CD4-positive, alpha-beta memory T cell (primary cell): ENCODE data around the gene TNS1. TPM values are rescaled to one million over a fixed set of nuclear protein-coding genes. Genes with fewer than 3 reads are reported as not detected.
A peak's percentile ranks its signal among the peaks of the same experiment; 100 is the strongest.

Source experiments
- CTCF ChIA-PET: fragments of 350-600 bp; sonication (Branson Sonifier 250); formaldehyde crosslinking; loops from one replicate; lab custom pipeline; 2021; ENCODE audit warnings: inconsistent platforms; ENCODE audit not compliant: partially characterized antibody; lab: Charles Lee
- POLR2A ChIA-PET: fragments of 350-600 bp; sonication (Branson Sonifier 250); formaldehyde crosslinking; loops from one replicate; lab custom pipeline; 2021; ENCODE audit not compliant: partially characterized antibody; lab: Charles Lee
- DNase-seq, 5 donors: peaks; one replicate each; pipeline versions ENCODE4 v3.0.0 to v3.0.0-alpha.2; 2020 to 2022; ENCODE audit warnings: mixed read lengths in 1 of 5
- H3K27ac ChIP-seq: one replicate; pipeline ENCODE4 v1.7.0; 2013; ENCODE audit warnings: low read depth, low read length
- H3K27me3 ChIP-seq: 2 replicates; pipeline ENCODE4 v1.7.0; 2013; ENCODE audit warnings: mild to moderate bottlenecking, low read length, moderate library complexity; ENCODE audit not compliant: insufficient read depth
- H3K36me3 ChIP-seq: 2 replicates; pipeline ENCODE4 v1.7.0; 2013; ENCODE audit warnings: mild to moderate bottlenecking, low read length, moderate library complexity; ENCODE audit not compliant: insufficient read depth
- H3K4me1 ChIP-seq: 2 replicates; pipeline ENCODE4 v1.7.0; 2013; ENCODE audit warnings: mild to moderate bottlenecking, low read length, moderate library complexity; ENCODE audit not compliant: insufficient read depth
- H3K4me3 ChIP-seq, 2 donors: one replicate each; pipeline ENCODE4 v1.7.0; 2013; ENCODE audit warnings: low read length in 2 of 2, mild to moderate bottlenecking in 1 of 2
- H3K9me3 ChIP-seq, 2 donors: one replicate each; pipeline ENCODE4 v1.7.0; 2013; ENCODE audit warnings: low read length in 2 of 2, control low read depth in 1 of 2; ENCODE audit not compliant: control insufficient read depth in 1 of 2
- H3K27ac Mint-ChIP-seq, 7 donors: one replicate each; pipeline ENCODE4 v1.8.0; 2020 to 2021; ENCODE audit warnings: mixed read lengths in 7 of 7, mild to moderate bottlenecking in 6 of 7, inconsistent platforms in 3 of 7, moderate library complexity in 3 of 7
- H3K27me3 Mint-ChIP-seq, 2 donors: one replicate each; pipeline ENCODE4 v1.8.0; 2020 to 2021; ENCODE audit warnings: mixed read lengths in 2 of 2
- H3K36me3 Mint-ChIP-seq, 2 donors: one replicate each; pipeline ENCODE4 v1.8.0; 2020 to 2021; ENCODE audit warnings: mixed read lengths in 2 of 2, inconsistent platforms in 1 of 2, mild to moderate bottlenecking in 1 of 2
- H3K4me1 Mint-ChIP-seq, 4 donors: one replicate each; pipeline ENCODE4 v1.8.0; 2020 to 2021; ENCODE audit warnings: mixed read lengths in 4 of 4, mild to moderate bottlenecking in 1 of 4
- H3K4me3 Mint-ChIP-seq, 8 donors: one replicate each; pipeline ENCODE4 v1.8.0; 2020 to 2021; ENCODE audit warnings: mixed read lengths in 8 of 8, mild to moderate bottlenecking in 7 of 8, moderate library complexity in 6 of 8, inconsistent platforms in 3 of 8
- H3K9me3 Mint-ChIP-seq, 8 donors: one replicate each; pipeline ENCODE4 v1.8.0; 2020 to 2021; ENCODE audit warnings: mixed read lengths in 8 of 8, mild to moderate bottlenecking in 5 of 8, inconsistent platforms in 3 of 8, moderate library complexity in 1 of 8
- intact Hi-C: fragments of 100-400 bp; cut with micrococcal nuclease; formaldehyde crosslinking; loops from one replicate; pipeline ENCODE4 v1.15.1; 2023
- polyA plus RNA-seq, 2 donors: library from polyadenylated mRNA; unstranded; fragments of 300-500 nt; fragmentation: Illumina TruSeq; gene quantifications; one replicate each; pipeline ENCODE4 v1.2.3, GENCODE V29; 2021
- total RNA-seq, 2 experiments: library from RNA; stranded (reverse); gene quantifications; one replicate each; pipeline ENCODE4 v1.2.3, GENCODE V29; 2021

TNS1 gene
- total and polyA plus RNA-seq, 4 experiments from 2014 or later = 0.78 to 1.2 TPM; not detected in 2

- DNase-seq = peak in 4 of 5 donors; percentile 53 to 65 (median 59)
- Mint-ChIP-seq H3K9me3 (peaks cover 0 to 24% (median 12%) of the 10 kb centered on the region in 8 donors), H3K4me1 (peaks cover 13 to 37% (median 28%) of the 10 kb centered on the region in 4 donors), H3K27ac (peak overlapping the region in 3 of 7 donors; percentile 5 to 64 (median 52)), H3K36me3 (peaks cover 0 to 2% of the 10 kb centered on the region in 2 donors), H3K4me3 (peak overlapping the region in 3 of 8 donors; percentile 24 to 43 (median 40)), H3K27me3 (no peaks in the 10 kb centered on the region)
- no peaks in the 10 kb centered on the region for H3K9me3 ChIP-seq
- ChIA-PET CTCF (interaction anchor here (0.8 to 7.0 kb wide), 33 partner anchors 9 to 1268 kb away, joined by 3 to 139 read pairs (median 5); partner anchors contain the start of gene RUFY4), POLR2A (interaction anchor here (0.5 to 2.1 kb wide), 2 partner anchors 101 to 1704 kb away, joined by 3 to 8 read pairs; no protein-coding TSS in a partner anchor)
- peaks cover 21% of the 10 kb centered on the region for H3K4me1 ChIP-seq
- no peaks in the 10 kb centered on the region for H3K27me3 ChIP-seq
- H3K36me3 ChIP-seq = no peaks in the 10 kb centered on the region
- intact Hi-C loops = loop anchor here (1.0 kb wide), 4 partner anchors 101 to 283 kb away; no protein-coding TSS in a partner anchor
- H3K27ac ChIP-seq = no peak overlapping the region
- no peak overlapping the region for H3K4me3 ChIP-seq
Observed at GRCh38 chr2:217785544-217786045, 217.2 kb downstream of the TNS1 start.

- DNase-seq = peak in 1 of 5 donors; percentile 6
- intact Hi-C loops = loop anchor here (1.0 kb wide), 4 partner anchors 101 to 283 kb away; no protein-coding TSS in a partner anchor
- H3K27ac Mint-ChIP-seq = peak overlapping the region in 3 of 7 donors; percentile 5 to 64 (median 52)
Observed at GRCh38 chr2:217784996-217785543, 217.7 kb downstream of the TNS1 start.

GRCh38 chr2:217783243-217783642 lies 219.6 kb downstream of the TNS1 start:
- no peaks in the 10 kb centered on the region for H3K27me3 ChIP-seq
- Mint-ChIP-seq H3K36me3 (peaks cover 0 to 2% of the 10 kb centered on the region in 2 donors), H3K4me3 (no peak overlapping the region), H3K4me1 (peaks cover 20 to 35% (median 30%) of the 10 kb centered on the region in 4 donors), H3K9me3 (peaks cover 0 to 24% (median 12%) of the 10 kb centered on the region in 8 donors), H3K27ac (no peak overlapping the region), H3K27me3 (no peaks in the 10 kb centered on the region)
- intact Hi-C loops = no loop called here
- no peak overlapping the region for H3K4me3 ChIP-seq
- H3K9me3 ChIP-seq = no peaks in the 10 kb centered on the region
- peaks cover 22% of the 10 kb centered on the region for H3K4me1 ChIP-seq
- CTCF ChIA-PET = interaction anchor here (1.0 to 1.2 kb wide), 4 partner anchors 9 to 206 kb away, joined by 3 to 4 read pairs (median 4); no protein-coding TSS in a partner anchor
- no peak for DNase-seq
- H3K36me3 ChIP-seq = no peaks in the 10 kb centered on the region
- POLR2A ChIA-PET = interaction anchor here (0.6 kb wide), 1 partner anchor 8 kb away, joined by 3 read pairs; no protein-coding TSS in a partner anchor
- no peak overlapping the region for H3K27ac ChIP-seq

More at GRCh38 chr2:217784996-217785543, 217.7 kb downstream of the TNS1 start:
- Mint-ChIP-seq H3K9me3 (peaks cover 0 to 24% (median 12%) of the 10 kb centered on the region in 8 donors), H3K27me3 (no peaks in the 10 kb centered on the region), H3K4me3 (peak overlapping the region in 3 of 8 donors; percentile 24 to 43 (median 40)), H3K36me3 (peaks cover 0 to 2% of the 10 kb centered on the region in 2 donors), H3K4me1 (peaks cover 11 to 33% (median 27%) of the 10 kb centered on the region in 4 donors)
- no peak overlapping the region for H3K27ac ChIP-seq
- H3K4me1 ChIP-seq = peaks cover 21% of the 10 kb centered on the region
- ChIA-PET CTCF (interaction anchor here (0.8 to 7.0 kb wide), 27 partner anchors 9 to 1267 kb away, joined by 3 to 139 read pairs (median 6); partner anchors contain the start of gene RUFY4), POLR2A (interaction anchor here (0.5 to 2.1 kb wide), 2 partner anchors 102 to 1703 kb away, joined by 3 to 8 read pairs; no protein-coding TSS in a partner anchor)
- H3K9me3 ChIP-seq = no peaks in the 10 kb centered on the region
- no peaks in the 10 kb centered on the region for H3K27me3 ChIP-seq
- H3K36me3 ChIP-seq = no peaks in the 10 kb centered on the region
- no peak overlapping the region for H3K4me3 ChIP-seq

- Mint-ChIP-seq H3K27ac (no peak overlapping the region), H3K4me1 (peaks cover 19 to 25% (median 22%) of the 10 kb centered on the region in 4 donors), H3K27me3 (no peaks in the 10 kb centered on the region), H3K9me3 (peaks cover 0 to 8% (median 4%) of the 10 kb centered on the region in 8 donors), H3K4me3 (no peak overlapping the region), H3K36me3 (no peaks in the 10 kb centered on the region)
- ChIA-PET POLR2A (no interaction called here), CTCF (interaction anchor here (1.2 to 9.1 kb wide), 4 partner anchors 10 to 109 kb away, joined by 3 to 139 read pairs (median 9); no protein-coding TSS in a partner anchor)
- no peaks in the 10 kb centered on the region for H3K36me3 ChIP-seq
- H3K27me3 ChIP-seq = no peaks in the 10 kb centered on the region
- no peak overlapping the region for H3K27ac ChIP-seq
- peaks cover 16% of the 10 kb centered on the region for H3K4me1 ChIP-seq
- no peak overlapping the region for H3K4me3 ChIP-seq
- intact Hi-C loops = no loop called here
- DNase-seq = no peak
- no peaks in the 10 kb centered on the region for H3K9me3 ChIP-seq
Observed at GRCh38 chr2:217777906-217778305, 224.9 kb downstream of the TNS1 start.

GRCh38 chr2:217776631-217777030 lies 226.2 kb downstream of the TNS1 start:
- intact Hi-C loops = no loop called here
- no peaks in the 10 kb centered on the region for H3K9me3 ChIP-seq
- H3K4me1 ChIP-seq = peaks cover 15% of the 10 kb centered on the region
- Mint-ChIP-seq H3K27ac (peak overlapping the region in 1 of 7 donors; percentile 24), H3K27me3 (no peaks in the 10 kb centered on the region), H3K36me3 (no peaks in the 10 kb centered on the region), H3K4me3 (no peak overlapping the region), H3K4me1 (peaks cover 18 to 24% (median 21%) of the 10 kb centered on the region in 4 donors), H3K9me3 (peaks cover 0 to 5% (median 0%) of the 10 kb centered on the region in 8 donors)
- ChIA-PET POLR2A (no interaction called here), CTCF (interaction anchor here (1.3 to 9.1 kb wide), 3 partner anchors 11 to 63 kb away, joined by 4 to 139 read pairs (median 14); no protein-coding TSS in a partner anchor)
- no peak for DNase-seq
- H3K27me3 ChIP-seq = no peaks in the 10 kb centered on the region
- no peak overlapping the region for H3K4me3 ChIP-seq
- no peaks in the 10 kb centered on the region for H3K36me3 ChIP-seq
- no peak overlapping the region for H3K27ac ChIP-seq

- H3K4me1 ChIP-seq = peaks cover 9% of the 10 kb centered on the region
- H3K4me1 Mint-ChIP-seq = peaks cover 15 to 20% (median 17%) of the 10 kb centered on the region in 4 donors
- no peaks in the 10 kb centered on the region for H3K27me3 Mint-ChIP-seq
Observed at GRCh38 chr2:217775920-217776503, 226.8 kb downstream of the TNS1 start.

More at GRCh38 chr2:217775920-217776503, 226.8 kb downstream of the TNS1 start:
- Histone ChIP-seq H3K9me3 (no peaks in the 10 kb centered on the region), H3K4me3 (no peak overlapping the region), H3K27me3 (no peaks in the 10 kb centered on the region), H3K27ac (no peak overlapping the region), H3K36me3 (no peaks in the 10 kb centered on the region)
- ChIA-PET CTCF (interaction anchor here (3.0 to 9.1 kb wide), 2 partner anchors 12 to 20 kb away, joined by 14 to 139 read pairs; no protein-coding TSS in a partner anchor), POLR2A (no interaction called here)
- no peak for DNase-seq
- Mint-ChIP-seq H3K4me3 (no peak overlapping the region), H3K36me3 (no peaks in the 10 kb centered on the region), H3K27ac (no peak overlapping the region), H3K9me3 (peaks cover 0 to 5% (median 0%) of the 10 kb centered on the region in 8 donors)
- intact Hi-C loops = no loop called here
